KMS-11 (cell line): ENCODE data around the gene NCKAP5.

ENCODE experiments used
- H2AFZ ChIP-seq: fragments of 200-600 bp; sonication (generic); 2 replicates; pipeline ENCODE4 v1.6.1; 2016; ENCODE audit warnings: antibody characterized with exemption, mixed run types, low read depth
- H3K27ac ChIP-seq: fragments of 200-600 bp; sonication (generic); 2 replicates; pipeline ENCODE4 v1.6.1; 2016; ENCODE audit warnings: mild to moderate bottlenecking, mixed run types
- H3K27me3 ChIP-seq: fragments of 200-600 bp; sonication (generic); 2 replicates; pipeline ENCODE4 v1.6.1; 2017; ENCODE audit warnings: mild to moderate bottlenecking, low read depth, mixed run types, moderate library complexity; ENCODE audit not compliant: insufficient read depth
- H3K36me3 ChIP-seq: fragments of 200-600 bp; sonication (generic); 2 replicates; pipeline ENCODE4 v1.6.1; 2017; ENCODE audit warnings: mild to moderate bottlenecking, mixed run types; ENCODE audit not compliant: insufficient read depth
- H3K4me1 ChIP-seq: fragments of 200-600 bp; sonication (generic); 2 replicates; pipeline ENCODE4 v1.6.1; 2016; ENCODE audit warnings: mild to moderate bottlenecking, low read depth, mixed run types; ENCODE audit not compliant: poor library complexity, severe bottlenecking
- H3K4me2 ChIP-seq: fragments of 200-600 bp; sonication (generic); 2 replicates; pipeline ENCODE4 v1.7.0; 2016; ENCODE audit warnings: mild to moderate bottlenecking, mixed run types
- H3K4me3 ChIP-seq: fragments of 200-600 bp; sonication (generic); IDR thresholded peaks from 2 replicates; pipeline ENCODE4 v1.6.1; 2017; ENCODE audit warnings: low read depth, low read length, mixed read lengths; ENCODE audit not compliant: insufficient read depth
- H3K79me2 ChIP-seq: fragments of 200-600 bp; sonication (generic); 2 replicates; pipeline ENCODE4 v1.6.1; 2016; ENCODE audit warnings: low read depth, mixed run types; ENCODE audit not compliant: insufficient read depth
- H3K9ac ChIP-seq: fragments of 200-600 bp; sonication (generic); 2 replicates; pipeline ENCODE4 v1.6.1; 2016; ENCODE audit warnings: mild to moderate bottlenecking, mixed run types
- H4K20me1 ChIP-seq: fragments of 200-600 bp; sonication (generic); 2 replicates; pipeline ENCODE4 v1.6.1; 2016; ENCODE audit warnings: mild to moderate bottlenecking, mixed run types; ENCODE audit not compliant: insufficient read depth
- TF ChIP-seq, protein P1 (sequence below): fragments of 200-600 bp; sonication (generic); conservative IDR thresholded peaks from 2 replicates; pipeline ENCODE4 v1.6.1; 2017; ENCODE audit warnings: low read depth, mild to moderate bottlenecking, antibody characterized with exemption, low read length, moderate library complexity, mixed read lengths

Gene NCKAP5

DNA sequence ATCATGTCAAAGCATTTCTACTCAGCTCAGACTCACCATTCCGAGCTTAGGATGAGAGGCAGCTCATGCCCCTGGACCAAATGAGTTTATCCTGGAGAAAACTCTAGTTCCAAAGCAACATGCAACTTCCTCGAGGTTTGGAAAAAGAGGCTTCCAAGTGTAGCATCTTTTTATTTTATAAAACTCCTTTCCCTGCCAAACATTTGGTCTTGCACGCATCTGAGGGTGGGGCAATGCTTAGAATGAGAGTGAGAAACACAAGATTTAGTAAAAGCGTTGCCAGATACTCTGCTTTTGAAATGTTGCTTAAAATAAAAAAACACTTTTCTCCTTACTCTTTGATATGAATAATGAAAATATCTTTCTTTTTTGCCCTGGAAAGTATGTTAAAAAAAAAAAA, 151.5 kb downstream of the NCKAP5 start:
- H3K27ac ChIP-seq, result no peak overlapping the region
- H3K4me3 ChIP-seq, result no peak overlapping the region
- no peaks in the 10 kb centered on the region for H3K27me3 ChIP-seq
- TF ChIP-seq, protein P1, sequence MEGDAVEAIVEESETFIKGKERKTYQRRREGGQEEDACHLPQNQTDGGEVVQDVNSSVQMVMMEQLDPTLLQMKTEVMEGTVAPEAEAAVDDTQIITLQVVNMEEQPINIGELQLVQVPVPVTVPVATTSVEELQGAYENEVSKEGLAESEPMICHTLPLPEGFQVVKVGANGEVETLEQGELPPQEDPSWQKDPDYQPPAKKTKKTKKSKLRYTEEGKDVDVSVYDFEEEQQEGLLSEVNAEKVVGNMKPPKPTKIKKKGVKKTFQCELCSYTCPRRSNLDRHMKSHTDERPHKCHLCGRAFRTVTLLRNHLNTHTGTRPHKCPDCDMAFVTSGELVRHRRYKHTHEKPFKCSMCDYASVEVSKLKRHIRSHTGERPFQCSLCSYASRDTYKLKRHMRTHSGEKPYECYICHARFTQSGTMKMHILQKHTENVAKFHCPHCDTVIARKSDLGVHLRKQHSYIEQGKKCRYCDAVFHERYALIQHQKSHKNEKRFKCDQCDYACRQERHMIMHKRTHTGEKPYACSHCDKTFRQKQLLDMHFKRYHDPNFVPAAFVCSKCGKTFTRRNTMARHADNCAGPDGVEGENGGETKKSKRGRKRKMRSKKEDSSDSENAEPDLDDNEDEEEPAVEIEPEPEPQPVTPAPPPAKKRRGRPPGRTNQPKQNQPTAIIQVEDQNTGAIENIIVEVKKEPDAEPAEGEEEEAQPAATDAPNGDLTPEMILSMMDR, result no peak
- H3K4me1 ChIP-seq, result no peaks in the 10 kb centered on the region
- H3K9ac ChIP-seq, result no peak overlapping the region
- H3K36me3 ChIP-seq, result no peaks in the 10 kb centered on the region
- H3K79me2 ChIP-seq, result no peaks in the 10 kb centered on the region
- no peak overlapping the region for H3K4me2 ChIP-seq
- H2AFZ ChIP-seq, result no peak overlapping the region
- no peaks in the 10 kb centered on the region for H4K20me1 ChIP-seq

DNA sequence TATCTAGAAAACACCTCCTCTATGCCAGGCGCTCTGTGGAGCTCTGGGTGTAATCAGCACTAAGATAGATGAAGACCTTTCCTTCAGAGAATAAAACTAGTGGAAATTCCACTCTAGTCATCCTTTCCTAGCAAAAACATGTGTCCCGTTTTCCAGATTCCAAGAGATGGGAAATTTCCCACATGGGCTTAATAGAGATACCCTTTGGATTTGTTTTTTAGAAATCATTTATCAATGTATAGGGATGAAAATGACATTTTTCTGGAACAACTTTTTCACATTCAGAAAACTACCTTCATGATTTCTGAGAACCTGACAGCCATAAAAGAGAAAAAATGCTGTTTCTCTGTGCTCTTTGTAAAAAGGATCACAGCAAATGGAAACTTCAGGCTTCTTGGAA, 152.1 kb downstream of the NCKAP5 start:
- no peaks in the 10 kb centered on the region for H3K4me1 ChIP-seq
- H3K27me3 ChIP-seq, result no peaks in the 10 kb centered on the region

DNA sequence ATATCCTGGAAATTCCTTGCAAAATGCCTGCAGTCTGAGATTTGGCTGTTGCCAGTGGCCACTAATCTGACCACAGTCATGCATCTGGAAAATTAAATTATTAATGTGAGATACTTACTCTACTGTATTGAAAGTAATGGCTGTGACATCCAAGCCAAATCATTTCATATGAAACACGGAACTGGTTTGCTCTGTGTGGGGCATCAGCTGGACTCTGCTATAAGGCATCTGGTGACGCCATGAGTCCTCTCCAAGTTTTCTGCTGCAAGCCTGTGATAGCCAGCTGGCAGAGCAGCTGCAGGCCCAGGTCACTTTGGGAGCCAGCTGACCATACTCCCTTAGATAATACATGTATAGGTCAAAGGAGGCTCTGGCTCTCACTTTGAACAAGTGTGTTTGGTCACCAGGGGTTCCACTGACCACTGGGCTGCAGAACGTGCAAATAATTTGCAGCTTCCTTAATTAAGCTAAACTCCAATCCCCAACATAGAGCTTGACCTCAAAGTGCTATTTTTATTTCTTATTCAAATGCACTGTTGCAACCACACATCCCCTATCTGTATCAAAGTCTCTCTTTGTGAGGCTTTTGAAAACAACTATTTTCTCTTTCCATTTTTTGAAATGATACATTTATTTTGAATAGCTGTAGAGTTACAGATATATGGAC, 152.9 kb downstream of the NCKAP5 start:
- H3K79me2 ChIP-seq, result no peaks in the 10 kb centered on the region
- H3K36me3 ChIP-seq, result no peaks in the 10 kb centered on the region
- H3K27ac ChIP-seq, result no peak overlapping the region
- no peak overlapping the region for H3K4me3 ChIP-seq
- H3K4me1 ChIP-seq, result no peaks in the 10 kb centered on the region
- H3K9ac ChIP-seq, result no peak overlapping the region
- H3K27me3 ChIP-seq, result no peaks in the 10 kb centered on the region
- H4K20me1 ChIP-seq, result no peaks in the 10 kb centered on the region
- H3K4me2 ChIP-seq, result no peak overlapping the region
- TF ChIP-seq, protein P1, result no peak
- H2AFZ ChIP-seq, result no peak overlapping the region

More for the DNA sequence above, 152.1 kb downstream of the NCKAP5 start:
- H3K9ac ChIP-seq, result no peak overlapping the region
- no peaks in the 10 kb centered on the region for H3K79me2 ChIP-seq
- H3K4me3 ChIP-seq, result no peak overlapping the region
- H2AFZ ChIP-seq, result no peak overlapping the region
- H4K20me1 ChIP-seq, result no peaks in the 10 kb centered on the region
- no peak overlapping the region for H3K4me2 ChIP-seq
- TF ChIP-seq, protein P1, result no peak
- no peak overlapping the region for H3K27ac ChIP-seq
- H3K36me3 ChIP-seq, result no peaks in the 10 kb centered on the region

DNA sequence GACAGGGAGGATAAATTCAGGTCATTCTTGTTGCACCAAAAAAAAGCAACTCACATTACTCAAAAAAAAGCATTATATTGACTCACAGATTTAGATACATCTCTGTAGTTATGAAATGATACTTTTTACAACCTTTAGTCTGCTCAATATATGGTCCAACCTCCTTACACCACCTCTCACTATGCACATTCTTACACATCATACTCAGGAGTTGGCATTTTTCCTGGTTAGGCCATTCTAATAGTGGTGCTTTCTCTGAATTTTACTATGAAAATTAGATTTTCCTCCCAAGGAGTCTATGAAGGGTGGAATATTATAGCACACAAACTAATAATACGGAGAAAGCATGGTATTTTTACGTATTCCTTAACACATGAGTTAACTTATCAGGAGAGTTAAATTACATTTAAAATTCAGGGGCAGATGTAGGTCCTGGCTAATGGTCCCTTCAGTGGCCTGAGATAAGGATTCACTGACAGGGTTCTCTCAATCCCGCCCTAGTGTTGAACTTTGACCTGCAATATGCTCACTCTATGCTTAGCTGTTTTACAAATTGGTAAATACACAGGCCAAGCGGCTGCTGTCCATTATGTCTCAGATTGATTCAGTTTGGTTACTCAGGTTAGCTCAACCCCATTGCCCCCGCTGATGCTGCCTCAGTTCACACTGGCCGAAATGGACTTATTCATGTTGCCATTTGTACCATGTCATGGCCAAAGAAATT, 153.6 kb downstream of the NCKAP5 start:
- no peak overlapping the region for H3K4me3 ChIP-seq
- no peak overlapping the region for H3K4me2 ChIP-seq
- no peak overlapping the region for H3K9ac ChIP-seq
- TF ChIP-seq, protein P1, result no peak
- no peak overlapping the region for H3K27ac ChIP-seq
- H3K36me3 ChIP-seq, result no peaks in the 10 kb centered on the region
- no peaks in the 10 kb centered on the region for H3K4me1 ChIP-seq
- H3K79me2 ChIP-seq, result no peaks in the 10 kb centered on the region
- no peaks in the 10 kb centered on the region for H4K20me1 ChIP-seq
- no peaks in the 10 kb centered on the region for H3K27me3 ChIP-seq
- no peak overlapping the region for H2AFZ ChIP-seq
